Measurements from ENCODE around the gene EML3.
"Not testable (repeated sequence)": the region's sequence is repeated elsewhere in the genome, so short reads cannot be mapped to it uniquely, and the experiment has no call there.

EML3 gene

GRCh38 chr11:62595124-62595523 lies 17.5 kb downstream of the EML3 start:
- DNase-seq (ENCODE audit: low spot score): no peak

GRCh38 chr11:62593434-62594044 lies 19.0 kb downstream of the EML3 start:
- no peak for DNase-seq (ENCODE audit: low spot score)

GRCh38 chr11:62592989-62593421 lies 19.6 kb downstream of the EML3 start:
- DNase-seq (ENCODE audit: low spot score): no peak

- DNase-seq (ENCODE audit: low spot score): no peak
Observed at GRCh38 chr11:62592146-62592815, 20.3 kb downstream of the EML3 start.

GRCh38 chr11:62591448-62592145 lies 21.0 kb downstream of the EML3 start, which contains the start of gene TUT1:
Gene TUT1, minus strand, starts transcription at chr11:62591523. Its CDS starts 38 bp downstream, at chr11:62591485.
- DNase-seq (ENCODE audit: low spot score): peak; percentile 96

- DNase-seq (ENCODE audit: low spot score): no peak
Observed at GRCh38 chr11:62588966-62589637, 23.5 kb downstream of the EML3 start.

GRCh38 chr11:62585356-62585755 lies 27.2 kb downstream of the EML3 start:
- not testable (repeated sequence) for DNase-seq (ENCODE audit: low spot score)

GRCh38 chr11:62581735-62582134 lies 30.8 kb downstream of the EML3 start:
- not testable (repeated sequence) for DNase-seq (ENCODE audit: low spot score)

GRCh38 chr11:62580959-62581715 lies 31.4 kb downstream of the EML3 start:
- no peak for DNase-seq (ENCODE audit: low spot score)

GRCh38 chr11:62579252-62579651 lies 33.3 kb downstream of the EML3 start:
- no peak for DNase-seq (ENCODE audit: low spot score)

GRCh38 chr11:62578541-62578940 lies 34.0 kb downstream of the EML3 start:
- no peak for DNase-seq (ENCODE audit: low spot score)

GRCh38 chr11:62577046-62577714 lies 35.4 kb downstream of the EML3 start:
- no peak for DNase-seq (ENCODE audit: low spot score)

GRCh38 chr11:62575837-62576236 lies 36.7 kb downstream of the EML3 start:
- no peak for DNase-seq (ENCODE audit: low spot score)

GRCh38 chr11:62575156-62575555 lies 37.4 kb downstream of the EML3 start:
- no peak for DNase-seq (ENCODE audit: low spot score)

GRCh38 chr11:62574363-62575071 lies 38.1 kb downstream of the EML3 start:
- DNase-seq (ENCODE audit: low spot score): peak; percentile 22

GRCh38 chr11:62573592-62574362 lies 38.8 kb downstream of the EML3 start, which contains the start of gene EEF1G:
Gene EEF1G, minus strand, starts transcription at chr11:62573891. Its CDS starts 49 bp downstream, at chr11:62573842.
- peak; percentile 99 for DNase-seq (ENCODE audit: low spot score)

GRCh38 chr11:62573006-62573591 lies 39.5 kb downstream of the EML3 start:
- DNase-seq (ENCODE audit: low spot score): no peak

- no peak for DNase-seq (ENCODE audit: low spot score)
Observed at GRCh38 chr11:62572431-62572830, 40.1 kb downstream of the EML3 start.

- not testable (repeated sequence) for DNase-seq (ENCODE audit: low spot score)
Observed at GRCh38 chr11:62571493-62571892, 41.1 kb downstream of the EML3 start.
